HG03521 (cell line): ENCODE results near the gene DIPK1A.
"Not testable (repeated sequence)": the region's sequence is repeated elsewhere in the genome, so short reads cannot be mapped to it uniquely, and the experiment has no call there.

ENCODE experiments used
- ATAC-seq: cut with Tn5 transposase; IDR thresholded peaks from one replicate; pipeline ENCODE4 v1.9.1; 2021; ENCODE audit warnings: mild to moderate bottlenecking, moderate library complexity; ENCODE audit not compliant: unreplicated experiment

Gene DIPK1A

DNA sequence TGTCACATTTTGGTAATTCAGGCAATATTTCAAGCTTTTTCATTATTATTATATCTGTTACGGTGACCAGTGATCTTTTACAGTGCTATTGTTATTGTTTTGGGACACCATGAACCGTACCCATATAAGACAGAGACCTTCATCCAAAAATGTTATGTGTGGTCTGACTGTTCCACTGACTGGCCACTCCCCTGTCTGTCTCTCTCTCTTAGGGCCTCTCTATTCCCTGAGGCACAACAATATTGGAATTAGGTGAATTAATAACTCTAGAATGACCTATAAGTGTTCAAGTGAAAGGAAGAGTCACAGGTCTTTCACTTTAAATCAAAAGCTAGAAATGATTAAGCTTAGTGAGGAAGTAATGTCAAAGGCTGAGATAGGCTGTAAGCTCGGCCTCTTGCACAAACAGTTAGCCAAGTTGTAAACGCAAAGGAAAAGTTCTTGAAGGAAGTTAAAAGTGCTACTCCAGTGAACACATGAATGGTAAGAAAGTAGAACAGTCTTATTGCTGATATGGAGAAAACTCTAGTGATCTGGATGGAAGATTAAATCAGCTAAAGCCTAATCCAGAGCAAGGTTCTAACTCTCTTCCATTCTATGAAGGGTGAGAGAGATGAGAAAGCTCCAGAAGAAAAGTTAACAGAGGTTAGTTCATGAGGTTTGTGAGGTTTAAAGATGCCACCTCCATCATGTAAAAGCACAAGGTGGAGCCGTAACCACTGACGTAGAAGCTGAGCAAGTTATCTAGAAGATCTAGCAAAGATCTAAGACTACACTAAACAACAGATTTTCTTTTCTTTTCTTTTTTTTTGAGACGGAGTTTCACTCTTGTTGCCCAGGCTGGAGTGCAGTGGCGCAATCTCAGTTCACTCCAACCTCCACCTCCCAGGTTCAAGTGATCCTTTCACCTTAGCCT, 19.7 kb upstream of the DIPK1A start:
- ATAC-seq: no peak

DNA sequence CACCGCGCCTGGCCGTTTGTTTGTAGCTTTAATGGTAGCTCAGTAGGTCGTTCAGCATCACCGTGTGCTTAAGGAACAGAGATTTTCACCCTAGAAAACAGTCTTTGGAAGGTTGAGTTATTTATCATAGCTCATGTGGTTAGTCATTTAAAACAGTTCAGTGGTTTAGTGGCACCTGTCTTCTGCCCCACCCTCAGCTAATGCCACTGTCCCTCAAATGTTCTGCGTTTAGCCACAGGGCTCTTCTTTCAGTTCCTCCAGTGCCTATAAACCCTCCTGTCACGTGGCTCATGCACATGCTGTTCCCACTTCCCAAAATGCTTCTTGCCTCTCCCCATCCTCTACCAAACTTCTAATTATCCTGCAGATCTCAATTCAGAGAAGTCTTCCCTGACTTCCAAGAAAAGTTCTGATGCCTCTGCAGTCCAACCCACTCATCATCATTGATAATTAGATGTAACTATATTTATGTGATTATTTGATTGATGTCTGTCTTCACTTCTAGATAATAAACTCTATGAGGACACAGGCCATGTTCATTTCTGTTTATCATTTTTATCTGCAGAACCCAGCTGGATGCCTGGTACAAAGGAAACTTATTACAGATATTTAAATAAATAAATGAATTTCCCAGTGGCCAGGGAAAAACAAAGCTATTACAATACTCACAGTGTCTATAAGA, 14.4 kb upstream of the DIPK1A start:
- peak; percentile 69 for ATAC-seq

DNA sequence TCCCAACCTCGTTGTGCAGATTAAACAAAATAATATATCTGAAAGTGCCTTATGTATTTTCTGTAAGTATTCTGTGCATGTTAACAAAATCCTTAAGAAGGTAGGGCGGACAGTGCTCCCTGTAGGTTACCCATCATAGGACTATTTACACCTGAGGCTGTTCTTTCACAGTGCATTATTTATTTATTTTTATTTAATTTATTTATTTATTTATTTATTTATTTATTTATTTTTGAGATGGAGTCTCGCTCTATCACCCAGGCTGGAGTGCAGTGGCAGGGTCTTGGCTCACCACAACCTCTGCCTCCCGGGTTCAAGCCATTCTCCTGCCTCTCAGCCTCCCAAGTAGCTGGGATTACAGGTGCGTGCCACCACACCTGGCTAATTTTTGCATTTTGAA, 12.8 kb upstream of the DIPK1A start:
- not testable (repeated sequence) for ATAC-seq

DNA sequence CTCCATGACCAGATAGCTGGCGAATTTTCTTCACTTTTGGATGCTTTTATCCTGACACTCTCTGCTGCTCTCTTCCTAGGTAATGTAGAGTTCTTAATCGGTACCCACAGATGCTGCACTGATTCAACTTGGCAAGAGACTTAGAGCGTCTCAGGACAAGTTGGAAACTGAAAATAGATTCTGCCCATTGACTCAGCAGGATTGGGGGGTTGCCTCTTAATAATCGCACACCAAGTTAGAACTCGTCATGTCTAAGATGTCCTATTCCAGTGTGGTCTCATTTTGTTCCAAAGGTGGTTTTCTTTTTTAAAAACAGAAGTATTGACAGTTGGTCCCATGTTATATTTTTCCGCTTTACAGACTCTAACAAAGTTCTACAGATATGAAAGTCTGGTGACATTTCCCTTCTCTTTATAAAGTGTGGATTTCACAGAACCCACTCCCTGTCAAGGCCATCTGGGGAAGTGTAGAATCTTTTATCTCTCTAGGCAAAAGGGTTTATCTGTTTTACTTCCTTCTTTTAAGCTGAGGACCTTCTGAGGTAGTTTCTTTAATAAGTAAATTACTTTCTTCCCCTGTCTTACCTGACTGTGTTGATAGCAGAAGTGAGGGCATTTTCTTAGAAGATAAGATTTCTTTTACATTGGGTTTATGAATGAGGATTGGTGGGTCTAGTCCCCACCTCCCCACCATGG, 12.1 kb upstream of the DIPK1A start:
- no peak for ATAC-seq

DNA sequence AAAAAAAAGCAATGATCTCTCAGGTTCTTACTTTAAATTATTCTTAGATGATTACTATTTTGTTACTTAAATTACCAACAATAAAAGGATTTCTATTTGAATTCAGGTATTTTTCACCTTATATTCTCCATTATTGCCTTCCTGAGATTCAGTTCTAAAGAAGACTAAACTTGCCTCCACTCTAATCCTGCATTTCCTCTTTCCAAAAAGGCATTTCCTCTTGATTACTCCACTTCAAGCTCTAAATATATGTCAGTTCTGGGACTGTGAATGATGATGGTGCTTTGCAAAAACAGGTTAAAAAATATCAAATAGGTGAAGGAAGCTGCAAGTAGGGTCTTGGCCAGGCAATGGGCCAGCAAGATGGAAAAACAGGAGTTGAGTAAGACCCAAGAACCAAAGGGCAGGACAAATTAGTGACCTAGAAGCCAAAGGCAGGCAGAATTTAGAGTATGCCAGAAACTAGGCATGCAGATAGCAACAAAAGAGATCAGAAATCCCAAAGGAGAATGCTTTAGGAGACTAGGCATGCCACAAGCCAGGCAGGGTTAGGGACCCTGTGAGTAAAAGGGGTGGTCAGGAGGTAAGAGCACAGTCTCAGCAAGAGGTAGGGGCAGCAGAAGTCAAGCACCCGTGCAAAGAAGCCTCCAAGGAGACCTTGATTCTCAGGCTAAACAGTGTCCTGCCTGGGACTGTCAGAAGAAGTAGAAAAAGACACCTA, 11.3 kb upstream of the DIPK1A start:
- no peak for ATAC-seq

DNA sequence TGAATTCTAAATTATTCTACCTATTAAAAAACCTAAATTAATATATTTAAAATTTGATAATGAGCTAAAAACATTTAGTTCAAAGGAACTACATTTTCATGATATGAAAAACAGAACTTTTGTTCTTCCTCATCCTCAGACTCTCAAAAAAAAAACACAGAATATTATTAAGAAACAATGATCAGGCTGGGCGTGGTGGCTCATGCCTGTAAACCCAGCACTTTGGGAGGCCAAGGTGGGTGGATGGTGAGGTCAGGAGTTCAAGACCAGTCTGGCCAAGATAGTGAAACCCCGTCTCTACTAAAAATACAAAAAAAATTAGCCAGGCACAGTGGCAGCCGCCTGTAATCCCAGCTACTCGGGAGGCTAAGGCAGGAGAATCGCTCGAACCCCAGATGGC, 10.7 kb upstream of the DIPK1A start:
- not testable (repeated sequence) for ATAC-seq

DNA sequence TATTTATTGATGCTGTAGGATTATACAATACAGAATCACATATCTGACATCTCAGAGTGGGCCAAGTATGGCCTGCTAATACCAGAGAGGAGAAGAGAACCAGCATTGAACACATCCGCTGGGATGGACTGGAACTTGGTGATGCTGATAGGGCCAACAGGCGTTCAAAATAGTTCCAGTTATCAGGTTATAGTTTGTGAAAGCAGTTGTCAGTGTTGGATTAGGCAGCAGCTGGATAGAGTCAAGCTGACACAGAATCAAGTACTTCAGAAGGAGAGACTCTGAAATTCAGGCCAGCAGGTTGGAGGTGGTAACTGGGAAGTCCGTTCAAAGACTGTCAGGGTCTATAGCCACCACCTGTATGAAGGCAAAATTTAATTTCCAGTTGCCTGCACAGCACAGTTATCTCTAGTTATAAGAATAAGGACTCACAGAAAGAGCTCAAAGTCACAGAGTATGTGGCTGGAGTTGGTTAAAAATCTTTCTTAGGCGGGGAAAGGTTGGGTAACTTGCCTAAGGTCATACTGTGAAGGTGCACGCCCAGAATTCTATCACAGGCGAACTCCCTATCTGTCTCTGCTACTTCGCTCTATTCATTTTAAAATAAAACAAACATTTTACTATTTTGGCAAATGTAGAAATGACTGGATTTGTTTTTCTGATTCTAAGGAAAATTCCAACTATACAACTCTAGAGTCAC, 9.9 kb upstream of the DIPK1A start:
- no peak for ATAC-seq

DNA sequence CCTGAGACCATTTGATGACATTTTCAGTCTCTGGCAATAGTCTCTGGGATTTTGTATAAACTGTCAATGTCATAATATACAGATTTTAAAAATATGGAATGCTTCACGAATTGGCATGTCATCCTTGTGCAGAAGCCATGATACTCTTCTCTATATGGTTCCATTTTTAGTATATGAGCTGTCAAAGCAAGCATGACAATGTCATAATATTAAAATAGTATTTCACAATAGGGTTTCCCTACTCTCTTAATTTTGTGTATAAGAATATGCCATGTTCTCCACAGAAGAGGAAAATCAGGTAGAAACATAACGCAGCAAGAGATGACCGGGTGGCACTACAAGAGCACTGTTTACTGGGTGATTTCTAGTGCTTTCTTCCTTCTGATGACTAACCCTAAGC, 8.3 kb upstream of the DIPK1A start:
- no peak for ATAC-seq

DNA sequence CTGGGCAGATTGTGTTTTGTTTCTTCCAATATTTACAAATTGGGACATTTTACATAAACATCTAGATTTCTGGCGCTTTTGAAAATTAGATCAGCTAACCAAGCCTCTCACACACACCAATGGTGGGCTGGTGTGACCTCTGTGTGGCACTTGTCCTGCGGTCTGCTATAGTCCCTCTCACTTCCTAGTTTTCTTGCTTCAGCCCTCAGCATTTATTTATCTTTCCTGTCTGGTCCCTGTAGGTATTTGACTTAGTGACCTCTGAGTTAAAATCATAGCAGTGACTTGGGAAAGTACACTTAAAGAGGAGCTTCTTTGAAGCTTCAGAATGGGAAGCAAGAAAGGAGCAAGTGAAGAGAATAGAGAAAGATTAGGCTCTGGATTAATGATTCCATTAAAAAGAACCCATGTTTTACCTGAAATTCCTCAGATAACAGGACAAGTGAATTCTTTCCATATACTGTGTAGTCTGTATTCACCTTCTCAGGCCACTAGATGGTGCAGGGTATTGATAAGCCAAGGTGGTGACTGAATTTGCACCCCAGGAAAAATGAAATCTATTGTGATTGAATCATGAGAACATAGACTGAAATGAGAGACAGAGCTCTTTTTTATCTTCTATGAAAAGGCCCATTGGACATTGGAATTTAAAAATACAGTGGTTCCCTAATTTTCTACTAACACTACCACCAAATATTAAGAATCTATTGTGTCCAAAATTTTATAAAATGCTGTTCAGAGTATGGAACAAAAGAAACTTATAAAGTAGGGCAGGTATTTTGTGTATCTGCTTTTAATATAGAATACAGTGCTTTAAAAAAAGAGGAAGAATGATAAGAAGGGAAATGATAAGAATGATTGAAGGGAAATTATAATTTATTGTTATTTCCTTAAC, 7.1 kb upstream of the DIPK1A start:
- peak; percentile 40 for ATAC-seq

DNA sequence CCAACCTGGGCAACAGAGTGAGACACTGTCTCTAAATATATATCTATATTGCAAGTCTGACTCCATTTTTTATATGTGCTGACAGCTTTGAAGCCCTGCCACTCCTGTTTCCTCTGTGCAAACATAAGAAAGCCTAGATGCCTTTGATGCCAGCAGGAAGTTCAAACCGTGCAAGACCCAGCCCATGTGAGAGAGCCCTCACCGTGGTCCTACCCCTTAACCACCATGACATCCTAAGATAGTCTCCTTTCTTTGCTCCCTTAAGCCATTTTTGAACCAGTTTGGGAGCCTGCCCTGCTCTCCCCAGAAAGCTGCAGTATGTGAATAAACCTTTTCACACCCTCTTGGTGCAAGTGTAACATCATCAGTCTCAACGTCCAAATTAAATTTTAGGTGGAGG, 3.7 kb upstream of the DIPK1A start:
- ATAC-seq: no peak

DNA sequence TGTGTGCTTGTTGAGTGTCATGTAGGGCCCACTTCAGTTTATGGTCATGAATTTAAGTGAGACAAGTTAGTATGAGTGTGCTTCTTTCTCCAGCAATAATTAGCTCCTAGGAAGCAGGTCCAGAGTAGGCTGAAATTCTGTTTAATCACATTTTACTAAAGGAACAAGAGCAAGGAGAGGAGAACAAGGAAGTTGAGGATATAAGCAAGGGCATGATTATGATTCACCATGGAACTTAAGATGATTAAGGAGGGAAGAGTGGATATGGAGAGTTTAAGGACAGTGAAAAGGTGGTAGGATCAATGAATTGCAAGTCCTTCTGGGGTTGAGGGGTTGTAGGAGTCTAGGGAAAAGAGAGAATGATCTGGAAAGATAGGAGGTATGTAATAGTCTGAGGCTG, 3.1 kb upstream of the DIPK1A start:
- no peak for ATAC-seq

DNA sequence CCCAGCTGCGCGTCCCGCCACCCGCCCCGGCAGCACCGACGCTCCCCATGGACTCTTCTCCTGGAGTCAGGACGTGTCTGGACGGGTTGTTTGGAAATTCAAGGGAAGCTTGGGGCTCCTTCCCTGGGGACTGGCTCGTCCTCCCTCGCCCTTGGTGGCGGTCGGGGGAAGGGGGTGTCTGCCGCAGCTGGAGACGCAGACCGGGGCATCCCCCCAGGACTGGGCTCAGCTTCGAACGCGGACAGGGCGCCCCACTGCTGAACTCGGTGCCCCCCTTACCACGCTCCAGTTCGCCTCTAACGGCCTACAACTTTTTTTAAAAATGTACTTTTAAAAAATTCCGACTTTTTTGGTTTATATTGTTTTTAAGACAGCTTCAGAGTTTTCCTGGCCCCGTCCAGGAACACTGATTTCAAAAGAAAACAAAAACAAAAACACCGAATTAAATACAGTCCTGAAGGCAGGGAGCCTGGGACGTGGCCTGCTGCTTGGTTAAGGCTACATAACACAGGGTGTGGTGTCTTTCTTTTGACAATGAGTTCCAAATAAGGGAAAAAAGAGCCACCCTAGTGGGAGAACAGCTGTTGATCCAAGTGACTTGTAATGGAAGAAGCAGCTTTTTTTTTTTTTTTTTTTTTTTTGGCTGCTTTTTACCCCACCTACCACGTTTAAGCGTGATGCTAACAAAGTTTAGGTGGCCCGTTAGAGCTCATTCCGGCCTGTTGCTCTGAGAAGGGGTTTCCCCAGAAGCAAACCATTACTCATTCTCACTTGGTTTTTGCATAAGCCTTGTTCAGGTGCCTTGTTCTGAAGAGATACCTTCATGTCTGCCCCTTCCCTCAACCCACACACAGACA, 862 bp upstream of the DIPK1A start:
- ATAC-seq: peak; percentile 41

DNA sequence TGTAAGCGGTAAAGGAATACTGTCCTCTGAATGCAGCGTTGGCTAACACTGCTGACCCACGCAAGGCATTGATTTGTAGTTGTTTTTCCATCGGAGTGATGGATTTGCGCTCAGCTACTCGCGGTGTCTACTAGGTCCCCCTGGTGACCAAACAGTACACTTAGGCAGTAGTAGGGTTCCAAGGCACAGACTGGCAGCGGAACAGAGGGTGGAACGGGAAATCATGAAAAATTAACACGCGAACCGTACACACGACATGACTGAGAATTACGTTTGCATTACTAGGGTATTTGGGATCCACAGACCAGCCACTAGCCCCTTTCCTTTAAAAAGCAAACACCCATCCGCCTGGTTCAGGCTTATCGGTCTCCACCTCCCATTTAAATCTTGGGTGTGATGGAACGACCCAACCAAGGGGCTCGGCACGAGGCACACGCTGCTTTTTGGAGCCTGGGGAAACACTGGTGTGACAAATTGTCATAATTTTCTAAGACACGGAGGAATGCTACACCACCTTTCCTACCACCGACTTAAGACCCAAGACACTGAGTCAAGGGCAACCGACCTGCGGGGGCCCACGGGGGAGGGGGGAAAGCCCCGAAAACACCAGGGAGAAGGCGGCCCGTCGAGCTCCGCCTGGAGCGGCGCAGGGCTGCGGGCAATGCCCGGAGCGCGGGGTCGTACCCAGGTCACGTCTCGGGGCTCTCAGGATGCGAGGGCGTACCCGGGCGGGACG, 699 bp downstream of the DIPK1A start:
- ATAC-seq: peak; percentile 27

DNA sequence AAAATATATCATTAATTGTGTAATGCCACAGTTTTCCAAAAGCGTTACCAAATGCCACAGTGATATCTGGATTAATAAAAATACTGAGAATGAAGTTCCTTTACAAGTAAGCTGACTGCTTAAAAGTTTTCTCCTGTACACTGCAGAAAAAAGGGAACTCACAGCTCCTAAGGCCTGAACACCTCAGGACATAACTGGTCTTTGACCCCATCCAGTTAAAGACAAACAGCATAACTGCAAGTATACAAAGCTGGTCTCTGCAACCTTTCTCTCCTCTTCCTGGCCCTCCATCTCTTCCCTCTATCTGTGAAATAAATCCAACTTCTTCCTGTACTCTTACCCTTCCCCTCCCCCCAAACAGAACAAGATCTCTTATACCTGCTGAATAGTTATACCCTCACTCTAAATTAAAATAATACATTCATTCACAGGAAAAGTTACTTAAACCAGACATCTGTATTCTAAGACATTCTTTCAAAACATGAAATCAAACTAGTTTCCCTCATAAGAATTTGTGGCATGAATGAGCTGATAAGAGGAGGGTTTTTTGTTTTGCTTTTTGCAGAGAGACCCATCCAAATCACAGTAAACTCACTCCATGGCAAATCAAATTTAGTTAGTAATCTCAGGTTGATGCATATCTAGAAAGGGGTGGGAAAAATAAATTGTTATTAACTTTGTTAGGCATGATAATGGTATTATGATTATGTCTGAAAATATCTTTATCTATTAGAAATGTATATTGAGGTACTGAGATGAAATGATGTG, 2.9 kb downstream of the DIPK1A start:
- ATAC-seq: no peak

DNA sequence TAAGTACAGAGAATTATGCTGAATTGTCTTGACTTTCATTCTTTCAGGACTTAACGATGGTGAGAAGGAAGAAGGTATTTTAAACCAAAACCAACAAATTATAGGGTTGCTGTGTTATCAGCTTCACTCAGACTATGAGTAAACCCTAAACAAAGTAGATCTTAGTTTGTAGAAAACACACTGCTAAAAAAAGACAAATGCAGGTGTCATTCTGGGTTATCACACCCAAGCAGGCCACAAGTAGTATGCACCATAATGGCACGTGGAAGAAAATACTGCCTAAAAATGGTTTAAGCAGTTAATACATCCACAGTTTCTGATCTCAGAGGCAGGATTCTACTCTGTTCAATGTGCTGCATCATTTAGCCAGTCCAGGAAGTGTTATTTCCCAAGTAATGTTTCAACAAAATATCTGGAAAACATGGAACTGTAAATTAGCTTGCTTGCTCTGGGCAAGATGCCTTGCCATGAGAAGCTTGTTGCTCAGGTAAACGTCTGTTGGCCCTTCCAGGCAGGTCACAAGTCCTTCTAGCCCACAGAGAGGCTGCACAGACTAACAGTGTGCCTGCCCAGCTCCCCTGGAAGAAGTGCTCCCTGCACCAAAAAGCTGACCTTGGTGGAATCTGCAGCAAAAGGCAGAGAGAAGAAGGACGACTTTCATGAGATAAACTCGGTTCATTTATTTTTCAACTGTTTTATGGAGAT, 4.1 kb downstream of the DIPK1A start:
- no peak for ATAC-seq

DNA sequence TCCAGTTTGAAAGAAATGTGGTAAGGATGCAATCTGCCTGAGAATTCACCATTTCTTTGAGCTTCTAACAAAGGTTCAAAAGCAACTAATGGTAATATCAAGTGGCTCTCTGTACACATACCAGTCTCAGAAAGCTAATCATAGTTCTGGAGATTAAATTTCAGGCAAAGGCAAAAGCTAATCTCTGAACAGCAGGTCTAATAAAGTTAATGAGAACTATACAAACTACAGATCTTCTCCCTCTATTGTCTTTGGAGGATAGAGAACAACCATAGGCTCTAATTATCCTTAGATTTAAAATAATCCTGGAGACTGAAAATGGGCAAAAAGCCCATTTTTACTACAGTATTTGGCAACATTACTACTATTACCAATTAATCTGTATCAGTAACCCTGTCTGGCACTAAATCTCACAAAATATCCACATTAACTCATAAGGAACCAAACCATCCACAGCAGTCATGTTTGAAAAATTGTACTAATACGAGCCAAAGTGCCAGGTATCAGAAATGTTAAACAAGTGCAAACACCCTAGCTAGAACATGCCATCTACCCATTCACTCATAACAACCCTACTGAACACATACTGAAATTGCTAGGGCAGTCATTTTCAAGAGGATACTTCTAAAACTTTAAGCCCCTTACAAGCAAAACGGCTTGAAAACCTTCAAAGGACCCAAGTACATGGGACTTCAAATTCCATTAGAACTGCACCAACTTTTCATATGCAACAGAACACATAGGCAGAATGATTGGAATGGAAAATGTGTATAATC, 4.8 kb downstream of the DIPK1A start:
- ATAC-seq: no peak
